SU-DHL-6 (cell line): ENCODE data around the gene PRSS50.

Source experiments
- H2AFZ ChIP-seq: fragments of 200-600 bp; sonication (generic); 2 replicates; pipeline ENCODE4 v1.6.1; 2014; ENCODE audit warnings: low read depth, mild to moderate bottlenecking, moderate library complexity, mixed read lengths, antibody characterized with exemption, low read length; ENCODE audit not compliant: severe bottlenecking
- H3F3A ChIP-seq: fragments of 200-600 bp; shearing (Covaris generic); 2 replicates; pipeline ENCODE4 v1.6.0; 2016; ENCODE audit warnings: antibody characterized with exemption, mild to moderate bottlenecking; ENCODE audit not compliant: insufficient read depth
- H3K27ac ChIP-seq: fragments of 200-600 bp; sonication (generic); 2 replicates; pipeline ENCODE4 v1.5.1; 2016; ENCODE audit warnings: low read depth, mild to moderate bottlenecking, low read length, moderate library complexity, mixed read lengths
- H3K27me3 ChIP-seq: fragments of 200-600 bp; sonication (generic), shearing (Covaris generic); 2 replicates; pipeline ENCODE4 v1.6.0; 2014; ENCODE audit warnings: mild to moderate bottlenecking, low read length
- H3K36me3 ChIP-seq: fragments of 200-600 bp; sonication (generic); 2 replicates; pipeline ENCODE4 v1.6.1; 2014; ENCODE audit warnings: mild to moderate bottlenecking, low read length, mixed read lengths
- H3K4me2 ChIP-seq: fragments of 300-600, 200-600 bp; shearing (Covaris generic), sonication (generic); 2 replicates; pipeline ENCODE4 v1.6.0; 2014; ENCODE audit warnings: low read length, low read depth, mild to moderate bottlenecking; ENCODE audit not compliant: poor library complexity, severe bottlenecking
- H3K4me3 ChIP-seq: fragments of 200-600 bp; sonication (generic); 2 replicates; pipeline ENCODE4 v1.5.1; 2014; ENCODE audit warnings: antibody characterized with exemption, low read length, mild to moderate bottlenecking, mixed read lengths; ENCODE audit not compliant: insufficient read depth, poor library complexity, severe bottlenecking
- H3K79me2 ChIP-seq: fragments of 200-600 bp; sonication (generic); 2 replicates; pipeline ENCODE4 v1.6.1; 2014; ENCODE audit warnings: mild to moderate bottlenecking, low read length, moderate library complexity; ENCODE audit not compliant: insufficient read depth
- H3K9ac ChIP-seq: fragments of 200-600 bp; sonication (generic); 2 replicates; pipeline ENCODE4 v1.7.0; 2014; ENCODE audit warnings: mild to moderate bottlenecking, low read length
- H3K9me2 ChIP-seq: fragments of 200-600 bp; sonication (generic); replicated peaks from 2 replicates; pipeline ENCODE4 v1.6.1; 2014; ENCODE audit warnings: low read length; ENCODE audit not compliant: insufficient read depth
- H3K9me3 ChIP-seq: fragments of 200-600 bp; sonication (generic); 2 replicates; pipeline ENCODE4 v1.6.1; 2014; ENCODE audit warnings: low read length, mixed read lengths; ENCODE audit not compliant: insufficient read depth
- H4K20me1 ChIP-seq: fragments of 200-600 bp; sonication (generic); 2 replicates; pipeline ENCODE4 v1.6.1; 2014; ENCODE audit warnings: low read depth, mild to moderate bottlenecking, antibody characterized with exemption, low read length, moderate library complexity, mixed read lengths
- EZH2phosphoT487 ChIP-seq: fragments of 200-600 bp; sonication (generic), shearing (Covaris generic); conservative IDR thresholded peaks from 2 replicates; pipeline ENCODE4 v1.6.1; 2018; ENCODE audit warnings: mild to moderate bottlenecking, antibody characterized with exemption, low read length, moderate library complexity, mixed read lengths
- TF ChIP-seq, protein P1 (sequence below): fragments of 200-600 bp; sonication (generic); IDR thresholded peaks from one replicate; pipeline ENCODE4 v1.5.1; 2017; ENCODE audit warnings: antibody characterized with exemption, mild to moderate bottlenecking, low read length, moderate library complexity; ENCODE audit not compliant: insufficient read depth, poor library complexity, severe bottlenecking

PRSS50 gene, protein sequence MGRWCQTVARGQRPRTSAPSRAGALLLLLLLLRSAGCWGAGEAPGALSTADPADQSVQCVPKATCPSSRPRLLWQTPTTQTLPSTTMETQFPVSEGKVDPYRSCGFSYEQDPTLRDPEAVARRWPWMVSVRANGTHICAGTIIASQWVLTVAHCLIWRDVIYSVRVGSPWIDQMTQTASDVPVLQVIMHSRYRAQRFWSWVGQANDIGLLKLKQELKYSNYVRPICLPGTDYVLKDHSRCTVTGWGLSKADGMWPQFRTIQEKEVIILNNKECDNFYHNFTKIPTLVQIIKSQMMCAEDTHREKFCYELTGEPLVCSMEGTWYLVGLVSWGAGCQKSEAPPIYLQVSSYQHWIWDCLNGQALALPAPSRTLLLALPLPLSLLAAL

DNA sequence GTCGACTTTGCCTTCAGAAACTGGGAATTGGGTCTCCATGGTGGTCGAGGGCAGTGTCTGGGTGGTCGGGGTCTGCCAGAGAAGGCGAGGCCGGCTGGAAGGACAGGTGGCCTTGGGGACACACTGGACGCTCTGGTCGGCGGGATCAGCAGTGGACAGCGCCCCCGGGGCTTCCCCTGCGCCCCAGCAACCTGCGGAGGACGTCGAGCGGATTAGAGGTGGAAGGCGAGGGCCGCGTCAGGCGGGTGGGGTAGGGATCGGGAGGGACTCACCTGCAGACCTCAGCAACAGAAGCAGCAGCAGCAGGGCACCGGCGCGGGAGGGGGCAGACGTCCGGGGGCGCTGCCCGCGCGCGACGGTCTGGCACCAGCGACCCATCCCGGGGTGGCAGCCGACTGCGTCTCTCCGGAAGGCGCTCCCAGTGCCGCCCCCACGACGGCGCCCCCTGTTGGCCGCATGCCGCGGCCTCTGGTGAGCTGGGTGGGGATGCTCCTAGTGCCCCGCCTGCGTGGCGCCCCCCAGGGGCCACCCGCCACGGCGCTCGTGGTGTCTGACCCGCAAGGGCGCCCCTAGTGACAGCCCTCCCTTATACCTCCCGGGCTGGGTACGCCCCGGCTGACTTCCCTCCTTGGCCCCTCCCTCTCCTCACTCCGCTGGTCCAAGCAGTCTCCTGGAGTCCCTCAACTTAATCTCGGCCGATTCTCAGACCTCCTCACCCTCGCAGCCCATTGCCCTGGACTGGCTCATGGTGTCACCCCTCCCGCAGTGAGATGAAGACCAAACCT lies at the start of gene PRSS50:
PRSS50 (minus strand) TSS at position 423 of the 785 bp plus-strand sequence; CDS start at position 378, 45 bp downstream.
- no peaks in the 10 kb centered on the region for H3K9me3 ChIP-seq
- peaks cover 3% of the 10 kb centered on the region; the same call in 1 of the 2 replicates for H3K27me3 ChIP-seq
- H3K4me2 ChIP-seq = no peak within 1 kb of the TSS
- no peak within 1 kb of the TSS for H3K27ac ChIP-seq
- no peaks in the 10 kb centered on the region for H3F3A ChIP-seq
- H3K79me2 ChIP-seq = no peaks in the 10 kb centered on the region
- no peaks in the 10 kb centered on the region for H4K20me1 ChIP-seq
- no peak within 1 kb of the TSS for H3K9ac ChIP-seq
- no peaks in the 10 kb centered on the region for H3K9me2 ChIP-seq
- no peak for TF ChIP-seq EZH2phosphoT487
- TF ChIP-seq, protein P1, sequence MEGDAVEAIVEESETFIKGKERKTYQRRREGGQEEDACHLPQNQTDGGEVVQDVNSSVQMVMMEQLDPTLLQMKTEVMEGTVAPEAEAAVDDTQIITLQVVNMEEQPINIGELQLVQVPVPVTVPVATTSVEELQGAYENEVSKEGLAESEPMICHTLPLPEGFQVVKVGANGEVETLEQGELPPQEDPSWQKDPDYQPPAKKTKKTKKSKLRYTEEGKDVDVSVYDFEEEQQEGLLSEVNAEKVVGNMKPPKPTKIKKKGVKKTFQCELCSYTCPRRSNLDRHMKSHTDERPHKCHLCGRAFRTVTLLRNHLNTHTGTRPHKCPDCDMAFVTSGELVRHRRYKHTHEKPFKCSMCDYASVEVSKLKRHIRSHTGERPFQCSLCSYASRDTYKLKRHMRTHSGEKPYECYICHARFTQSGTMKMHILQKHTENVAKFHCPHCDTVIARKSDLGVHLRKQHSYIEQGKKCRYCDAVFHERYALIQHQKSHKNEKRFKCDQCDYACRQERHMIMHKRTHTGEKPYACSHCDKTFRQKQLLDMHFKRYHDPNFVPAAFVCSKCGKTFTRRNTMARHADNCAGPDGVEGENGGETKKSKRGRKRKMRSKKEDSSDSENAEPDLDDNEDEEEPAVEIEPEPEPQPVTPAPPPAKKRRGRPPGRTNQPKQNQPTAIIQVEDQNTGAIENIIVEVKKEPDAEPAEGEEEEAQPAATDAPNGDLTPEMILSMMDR = peak; percentile 24
- no peak within 1 kb of the TSS for H2AFZ ChIP-seq
- H3K4me3 ChIP-seq = no peak within 1 kb of the TSS
- no peaks in the 10 kb centered on the region for H3K36me3 ChIP-seq

DNA sequence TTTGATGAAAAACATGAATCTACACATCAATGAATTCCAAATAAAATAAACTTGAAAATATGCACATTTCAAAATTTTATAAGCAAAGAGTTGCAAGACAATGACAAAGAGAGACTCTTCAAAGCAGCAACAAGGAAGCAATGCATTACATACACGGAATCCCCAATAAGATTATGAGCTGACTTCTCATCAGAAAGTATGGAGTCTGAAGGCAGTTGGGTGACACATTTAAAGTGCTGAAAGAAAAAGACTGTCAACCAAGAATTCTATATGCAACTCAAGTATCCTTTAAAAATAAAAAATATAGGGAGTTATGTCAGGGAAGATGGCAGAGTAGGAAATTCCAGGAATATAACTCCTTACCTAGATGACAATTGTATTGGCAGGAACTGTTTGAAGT lies 46.5 kb upstream of the PRSS50 start:
- H3K27me3 ChIP-seq = no peaks in the 10 kb centered on the region
- TF ChIP-seq, protein P1 = no peak
- no peak for TF ChIP-seq EZH2phosphoT487
- H4K20me1 ChIP-seq = no peaks in the 10 kb centered on the region
- no peaks in the 10 kb centered on the region for H3K9me2 ChIP-seq
- H3K9me3 ChIP-seq = peaks cover 3% of the 10 kb centered on the region; the same call in 1 of the 2 replicates
- H3K4me3 ChIP-seq = no peak overlapping the region
- H3K27ac ChIP-seq = no peak overlapping the region
- no peak overlapping the region for H2AFZ ChIP-seq
- H3K4me2 ChIP-seq = no peak overlapping the region
- H3F3A ChIP-seq = no peaks in the 10 kb centered on the region
- no peak overlapping the region for H3K9ac ChIP-seq
- H3K79me2 ChIP-seq = no peaks in the 10 kb centered on the region
- no peaks in the 10 kb centered on the region for H3K36me3 ChIP-seq

DNA sequence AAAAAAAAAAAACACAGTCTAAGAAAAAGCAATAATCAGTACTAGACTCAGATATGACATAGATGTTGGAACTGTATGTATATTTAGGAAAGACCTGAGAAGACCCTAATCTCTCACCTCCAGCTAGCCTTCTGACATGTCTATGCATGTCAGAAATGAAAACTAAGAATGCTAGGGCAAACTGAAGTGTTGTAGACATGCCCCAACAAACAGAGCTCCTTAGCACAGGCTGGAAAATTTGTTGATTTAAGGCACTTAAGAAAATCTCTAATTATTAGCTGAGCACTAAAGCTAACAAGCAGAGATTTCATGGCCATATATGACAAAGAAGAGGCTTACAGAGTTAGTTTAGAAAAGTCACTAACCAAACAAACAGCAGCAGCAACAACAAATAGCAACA lies 45.5 kb upstream of the PRSS50 start:
- Histone ChIP-seq H3K36me3 (no peaks in the 10 kb centered on the region), H3K79me2 (no peaks in the 10 kb centered on the region), H3K9me3 (peaks cover 3% of the 10 kb centered on the region; the same call in 1 of the 2 replicates)

More for the DNA sequence above, 45.5 kb upstream of the PRSS50 start:
- TF ChIP-seq EZH2phosphoT487 = no peak
- TF ChIP-seq, protein P1 = no peak
- Histone ChIP-seq H4K20me1 (no peaks in the 10 kb centered on the region), H3K9me2 (no peaks in the 10 kb centered on the region), H3F3A (no peaks in the 10 kb centered on the region), H3K27ac (no peak overlapping the region), H3K4me3 (no peak overlapping the region), H2AFZ (no peak overlapping the region), H3K9ac (no peak overlapping the region), H3K27me3 (no peaks in the 10 kb centered on the region), H3K4me2 (no peak overlapping the region)
